RKO (cell line): ENCODE data around the gene CASQ2.
"Not testable (repeated sequence)": the region's sequence is repeated elsewhere in the genome, so short reads cannot be mapped to it uniquely, and the experiment has no call there.

ENCODE experiments used
- DNase-seq: peaks from one replicate; pipeline ENCODE4 v3.0.0-alpha.2; 2016; ENCODE audit warnings: low spot score

The CASQ2 gene

DNA sequence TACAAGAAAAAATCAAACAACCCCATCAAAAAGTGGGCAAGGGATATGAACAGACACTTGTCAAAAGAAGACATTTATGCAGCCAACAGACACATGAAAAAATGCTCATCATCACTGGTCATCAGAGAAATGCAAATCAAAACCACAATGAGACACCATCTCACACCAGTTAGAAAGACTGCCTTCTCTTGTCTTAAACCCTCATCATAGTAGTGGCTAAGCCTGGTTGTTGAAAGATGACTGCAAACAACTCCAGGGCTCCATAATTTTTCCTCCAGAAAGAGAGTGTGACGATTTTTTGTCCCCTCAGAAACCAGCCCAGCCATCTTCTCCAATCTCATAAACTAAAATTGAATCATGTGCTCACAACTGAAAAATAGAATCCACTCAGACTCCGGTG, 12.1 kb upstream of the CASQ2 start:
- DNase-seq: not testable (repeated sequence)

DNA sequence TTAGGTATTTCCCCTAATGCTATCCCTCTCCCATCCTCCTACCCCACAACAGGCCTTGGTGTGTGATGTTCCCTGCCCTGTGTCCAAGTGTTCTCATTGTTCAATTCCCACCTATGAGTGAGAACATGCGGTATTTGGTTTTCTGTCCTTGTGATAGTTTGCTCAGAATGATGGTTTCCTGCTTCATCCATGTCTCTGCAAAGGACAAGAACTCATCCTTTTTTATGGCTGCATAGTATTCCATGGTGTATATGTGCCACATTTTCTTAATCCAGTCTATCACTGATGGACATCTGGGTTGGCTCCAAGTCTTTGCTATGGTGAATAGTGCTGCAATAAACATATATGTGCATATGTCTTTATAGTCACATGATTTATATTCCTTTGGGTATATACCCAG, 10.6 kb upstream of the CASQ2 start:
- not testable (repeated sequence) for DNase-seq

DNA sequence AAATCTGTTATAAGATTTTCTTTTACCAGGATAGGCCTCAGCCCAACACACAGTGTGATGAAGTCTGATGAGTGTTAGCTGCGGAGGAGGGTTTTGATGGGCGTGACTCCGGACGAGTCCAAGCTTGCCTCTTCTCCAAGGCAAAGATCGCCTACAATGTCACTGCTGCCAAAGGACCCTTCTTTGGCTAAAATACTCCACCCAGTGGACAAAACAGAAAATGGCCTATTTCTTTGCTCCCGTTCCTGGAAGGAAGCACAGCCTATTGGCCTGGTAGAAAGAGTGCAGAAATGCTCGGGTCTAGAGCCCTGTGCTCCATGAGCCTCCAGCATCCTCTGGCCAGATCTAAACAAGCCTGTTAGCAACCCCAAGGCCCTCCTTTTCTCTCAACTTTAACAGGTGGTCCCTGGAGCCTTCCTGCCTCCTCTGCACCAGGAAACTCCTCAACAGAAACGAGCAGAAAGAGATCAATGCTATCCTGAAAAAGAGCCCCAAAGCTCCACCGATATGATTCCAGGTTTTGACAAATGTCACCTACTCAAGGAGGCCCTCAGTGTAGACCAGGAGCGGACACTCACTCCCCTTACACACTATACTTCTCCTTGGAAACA, 3.4 kb upstream of the CASQ2 start:
- peak; percentile 89 for DNase-seq

DNA sequence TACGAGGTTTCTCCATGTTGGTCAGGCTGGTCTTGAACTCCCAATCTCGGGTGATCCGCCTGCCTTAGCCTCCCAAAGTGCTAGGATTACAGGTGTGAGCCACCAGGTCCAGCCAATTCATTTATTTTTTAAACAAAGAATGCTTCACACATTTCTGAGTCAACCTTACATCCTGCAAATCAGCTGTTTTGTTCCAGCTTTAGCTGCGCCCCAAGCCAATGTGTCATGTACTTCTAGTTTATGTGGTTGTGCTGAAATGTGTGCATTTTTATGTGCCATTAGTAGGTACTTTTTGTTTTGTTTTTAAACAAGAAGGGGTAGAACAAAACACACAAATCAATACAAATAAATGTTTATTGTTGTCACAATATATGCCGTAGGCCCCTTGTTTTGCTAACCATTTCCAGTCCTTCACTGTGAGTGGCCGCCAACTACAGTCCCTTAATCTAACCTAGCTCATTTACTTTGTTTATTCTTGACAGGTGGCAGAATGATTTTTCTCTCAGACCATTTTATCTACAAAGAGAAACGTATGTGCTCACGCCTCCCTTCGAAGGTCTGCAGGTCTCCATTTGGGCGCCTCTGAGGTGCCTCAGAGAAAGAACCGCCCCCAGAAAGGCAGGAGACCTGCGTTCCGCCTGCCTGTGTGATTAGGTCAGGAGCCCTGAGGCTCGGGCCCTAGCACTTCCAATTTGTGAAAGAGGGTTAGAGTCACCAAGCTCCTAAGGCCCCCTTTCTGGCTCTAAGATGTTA, 2.8 kb upstream of the CASQ2 start:
- no peak for DNase-seq

DNA sequence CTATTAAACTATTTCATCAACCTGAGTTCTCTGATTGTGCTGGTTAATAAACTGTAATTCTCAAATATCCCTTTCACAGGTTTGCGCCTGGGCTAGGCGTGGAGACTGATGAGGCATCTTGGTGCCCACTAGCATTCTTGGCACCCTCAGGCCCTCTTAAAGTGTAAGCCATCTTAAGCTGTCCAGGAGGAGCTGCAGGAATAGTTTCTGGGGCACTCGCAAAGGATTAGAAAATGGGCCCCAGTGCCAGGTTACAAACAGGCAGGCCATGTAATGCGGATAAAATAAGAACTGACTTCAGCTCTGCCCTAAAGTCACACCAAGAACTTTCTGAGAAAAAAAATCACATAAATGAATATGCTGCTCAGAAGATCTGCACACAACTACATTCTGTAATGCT, 1.1 kb downstream of the CASQ2 start:
- no peak for DNase-seq

GRCh38 chr1:115765091-115765490, 3.4 kb downstream of the CASQ2 start:
- no peak for DNase-seq

DNA sequence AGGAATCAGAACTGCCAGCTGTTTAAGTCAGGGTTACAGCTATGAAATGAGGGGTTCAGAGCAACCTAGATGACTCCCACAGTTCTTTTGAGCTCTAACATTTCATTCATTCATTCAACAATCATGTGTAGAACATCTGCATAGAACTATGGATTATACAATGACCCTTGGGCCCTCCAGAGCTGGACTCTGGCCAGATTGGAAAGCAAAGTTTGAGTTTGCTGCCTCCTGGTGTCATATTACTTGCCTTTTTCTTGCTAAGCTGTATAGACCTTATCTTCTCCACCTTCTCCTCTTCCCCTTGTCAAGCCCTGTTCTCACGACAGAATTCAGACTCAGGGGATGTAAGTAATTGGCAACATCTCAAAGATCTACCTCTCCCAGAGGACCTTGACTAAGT, 4.0 kb downstream of the CASQ2 start:
- DNase-seq: peak; percentile 20

GRCh38 chr1:115762779-115763178, 5.7 kb downstream of the CASQ2 start:
- no peak for DNase-seq

GRCh38 chr1:115761601-115762302, 6.8 kb downstream of the CASQ2 start:
- no peak for DNase-seq

DNA sequence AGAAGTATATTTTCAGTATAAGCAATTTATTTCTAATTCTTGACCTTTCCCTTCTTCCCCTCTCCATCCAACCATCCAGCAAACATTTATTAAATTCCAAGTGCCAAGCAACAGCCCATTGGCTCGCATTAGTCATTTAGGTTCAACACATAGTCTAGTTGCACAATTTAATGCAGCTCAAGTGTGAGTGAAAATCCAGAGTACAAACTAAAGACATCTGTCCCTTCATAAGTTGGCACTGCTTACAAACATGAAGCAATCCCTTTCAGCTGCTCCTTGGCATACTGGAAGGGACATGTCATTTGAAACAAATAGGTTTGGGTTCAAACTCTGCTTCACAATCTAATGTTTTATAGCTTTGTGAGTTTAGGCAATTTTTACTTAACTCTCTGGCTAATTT, 10.7 kb downstream of the CASQ2 start:
- DNase-seq: no peak

DNA sequence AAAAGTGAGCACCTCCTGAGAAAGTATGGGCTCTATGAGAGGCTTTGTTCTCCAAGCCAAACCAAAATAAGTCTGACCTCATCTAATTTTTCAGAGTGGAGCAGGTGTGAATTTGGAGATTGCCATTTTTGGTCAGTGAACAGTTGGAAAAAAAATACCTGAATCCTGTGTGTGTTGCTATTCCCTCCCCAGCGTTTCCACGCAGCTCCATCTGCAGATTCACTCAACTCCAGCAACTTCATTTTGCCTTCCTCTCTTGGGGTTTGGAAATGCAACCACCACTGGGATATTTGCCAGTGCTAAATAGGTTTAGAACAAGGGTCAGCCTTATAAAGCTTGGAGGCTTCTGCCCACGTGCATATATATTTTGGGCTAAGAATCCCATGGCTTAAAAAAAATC, 11.2 kb downstream of the CASQ2 start:
- no peak for DNase-seq

- DNase-seq: no peak
These were observed 12.8 kb downstream of the CASQ2 start for GRCh38 chr1:115755456-115756370.

DNA sequence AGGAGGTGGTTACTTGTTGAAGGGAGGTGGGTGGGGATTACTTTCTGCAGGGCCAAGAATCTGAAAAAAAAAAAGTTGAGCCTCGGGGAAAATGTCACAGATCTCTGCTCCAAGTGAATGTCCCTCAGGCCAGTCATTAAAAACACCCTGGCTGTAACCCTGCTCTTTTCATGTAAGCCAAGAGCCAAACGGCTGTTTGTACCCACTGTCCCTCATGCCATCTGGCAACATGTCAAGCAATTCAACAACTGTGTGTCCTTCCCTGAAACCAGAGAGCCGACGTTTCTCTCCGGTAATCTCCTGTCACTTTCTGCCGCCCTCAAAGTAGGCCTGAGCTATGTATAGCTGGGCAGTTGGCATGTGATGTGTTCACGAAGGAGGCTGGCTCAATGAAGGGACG, 14.7 kb downstream of the CASQ2 start:
- DNase-seq: no peak

DNA sequence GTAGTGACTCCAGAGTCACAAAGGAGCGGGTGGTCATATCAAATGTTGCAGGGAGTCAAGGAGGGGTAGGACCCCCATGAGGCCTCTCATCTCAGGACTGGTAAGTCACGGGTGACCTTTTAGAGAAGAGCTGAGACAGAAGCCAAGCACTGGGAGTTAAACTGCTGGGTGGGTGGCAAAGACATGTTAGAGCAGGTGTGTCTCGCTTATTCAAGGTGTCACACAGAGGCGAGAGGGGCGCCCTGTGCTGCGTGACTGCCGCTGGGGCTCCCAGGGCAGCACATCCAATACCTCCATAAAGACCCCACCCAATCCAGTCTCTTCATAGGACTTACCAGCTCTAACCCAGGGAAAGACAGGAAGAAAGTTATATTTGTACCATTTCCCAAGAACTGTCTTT, 15.2 kb downstream of the CASQ2 start:
- no peak for DNase-seq

- peak; percentile 20 for DNase-seq
These were observed 19.9 kb downstream of the CASQ2 start for GRCh38 chr1:115748401-115749150.

DNA sequence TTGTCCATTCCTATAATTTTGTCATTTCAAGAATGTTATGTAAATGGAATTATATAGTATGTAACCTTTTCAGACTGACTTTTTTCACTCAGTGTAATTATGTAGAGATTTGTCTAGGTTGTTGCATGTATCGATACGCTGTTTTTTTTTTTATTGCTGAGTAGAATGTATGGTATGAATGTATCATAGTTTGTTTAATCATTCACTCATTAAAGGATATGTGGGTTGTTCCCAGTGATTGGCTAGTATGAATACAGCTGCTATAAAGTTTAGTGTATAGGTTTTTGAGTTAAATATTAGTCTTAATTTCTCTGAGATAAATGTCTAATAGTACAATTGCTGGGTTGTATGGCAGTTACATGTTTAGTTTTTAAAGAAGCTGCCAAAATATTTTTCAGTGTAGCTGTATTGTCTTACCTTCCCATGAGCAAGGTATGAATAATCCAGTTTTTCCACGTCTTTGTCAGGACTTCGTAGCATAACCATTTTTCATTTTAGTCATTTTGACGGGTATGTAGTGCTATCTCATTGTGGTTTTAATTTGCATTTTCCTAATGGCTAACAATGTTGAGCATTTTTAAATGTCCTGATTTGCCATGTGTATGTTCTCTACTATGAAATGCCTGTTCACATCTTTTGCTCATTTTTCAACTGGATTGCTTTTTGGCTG, 22.4 kb downstream of the CASQ2 start:
- DNase-seq: no peak

- no peak for DNase-seq
These were observed 23.8 kb downstream of the CASQ2 start for GRCh38 chr1:115744646-115745275.

DNA sequence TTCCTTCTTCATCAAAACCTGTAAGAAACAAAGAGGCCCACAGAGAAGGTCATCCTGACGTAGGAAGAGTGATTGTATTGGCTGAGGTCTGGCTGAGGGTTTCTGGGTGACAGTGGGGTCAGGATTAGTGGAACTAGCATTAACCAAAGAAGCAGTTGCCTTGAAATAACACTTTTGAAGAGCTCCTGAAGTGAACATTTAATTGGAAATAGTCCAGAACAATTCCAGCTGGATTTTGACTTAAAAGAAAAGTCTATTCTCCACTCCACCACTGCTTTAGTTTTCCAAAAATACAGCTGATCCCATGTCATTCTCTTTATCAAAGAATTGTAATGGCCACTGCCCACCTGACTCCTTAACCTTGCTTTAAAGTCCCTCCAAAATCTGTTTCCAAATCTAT, 27.7 kb downstream of the CASQ2 start:
- DNase-seq: no peak

DNA sequence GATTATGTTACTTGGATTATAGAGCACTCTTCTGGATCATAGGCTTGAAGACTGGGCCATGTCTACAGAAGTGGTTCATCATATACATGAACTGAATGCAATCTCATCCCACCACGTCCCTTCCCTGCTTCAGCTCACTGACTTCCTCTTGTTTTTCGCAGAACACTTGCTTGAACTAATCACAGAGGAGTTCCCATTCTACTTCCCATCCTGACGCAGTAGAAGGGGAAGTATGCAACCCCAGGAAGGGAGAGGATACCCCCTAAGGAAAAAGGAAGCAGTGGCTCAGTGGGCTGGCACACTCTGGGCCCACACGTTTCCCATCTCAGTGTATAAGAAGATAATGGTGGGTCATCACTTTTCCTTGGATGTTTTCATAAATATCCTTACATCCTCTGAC, 36.2 kb downstream of the CASQ2 start:
- no peak for DNase-seq

DNA sequence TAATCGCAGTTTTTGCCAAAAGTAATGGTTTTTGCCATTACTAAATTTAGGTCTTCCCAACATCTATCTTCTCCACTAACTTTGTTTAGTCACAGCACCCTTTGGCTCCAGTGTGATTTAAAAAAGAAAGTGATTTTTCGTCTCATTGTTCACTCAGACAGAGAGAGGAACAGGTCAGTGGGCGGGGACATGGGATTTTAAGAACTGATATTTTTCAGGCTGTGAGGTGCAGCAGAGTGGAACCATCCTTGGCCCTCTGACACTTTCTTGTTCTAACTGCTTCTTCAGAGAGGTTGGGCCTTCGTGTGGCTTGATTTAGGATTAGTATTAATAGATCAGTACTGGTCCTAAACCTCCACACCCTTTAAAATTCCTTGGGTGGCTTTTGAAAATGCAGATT, 38.8 kb downstream of the CASQ2 start:
- DNase-seq: no peak

- no peak for DNase-seq
These were observed 40.2 kb downstream of the CASQ2 start for GRCh38 chr1:115728341-115728740.
